GM12878 (cell line): Measurements from ENCODE around the gene HBZ. TPM values are rescaled to one million over a fixed set of nuclear protein-coding genes. Genes with fewer than 3 reads are reported as not detected.

ENCODE experiments used
- ATAC-seq: fragments of 200-7000 bp; cut with Tn5 transposase; 3 replicates; pipeline ENCODE4 v1.9.1; 2020; ENCODE audit warnings: mild to moderate bottlenecking, moderate library complexity
- BruUV-seq: library from RNA; stranded (reverse); fragments of 400-500 nt; replicated peaks from 2 replicates; lab custom pipeline; 2021; lab: Mats Ljungman, UMichigan
- CTCF ChIA-PET: fragments of 300-600 bp; sonication (Branson Sonifier 250); formaldehyde crosslinking; extraction: SDS; loops from one replicate; lab custom pipeline; 2021; ENCODE audit warnings: inconsistent platforms; lab: Yijun Ruan, JAX
- POLR2A ChIA-PET: fragments of 350-600 bp; formaldehyde crosslinking; extraction: SDS; loops from one replicate; lab custom pipeline; 2021; ENCODE audit warnings: inconsistent platforms; lab: Charles Lee
- RAD21 ChIA-PET: fragments of 300-600 bp; sonication (Branson Sonifier 250); formaldehyde crosslinking; loops from one replicate; lab custom pipeline; 2023; ENCODE audit warnings: antibody characterized with exemption; ENCODE audit not compliant: unreplicated experiment; lab: Charles Lee
- SMC1A ChIA-PET: fragments of 300-600 bp; sonication (Branson Sonifier 250); formaldehyde crosslinking; loops from one replicate; lab custom pipeline; 2023; ENCODE audit not compliant: unreplicated experiment, uncharacterized antibody; lab: Charles Lee
- DNase-seq: peaks from one replicate; pipeline ENCODE4 v3.0.0-alpha.2; 2011; ENCODE audit warnings: low read depth, low spot score
- FAIRE-seq: peaks from 3 replicates; lab custom pipeline; 2011; peaks lifted over from hg19 to GRCh38; lab: Jason Lieb, UNC
- H2AFZ ChIP-seq: 2 replicates; pipeline ENCODE4 v1.6.0; 2011; ENCODE audit warnings: low read depth, low read length, control low read depth; ENCODE audit not compliant: control insufficient read depth
- H3K27ac ChIP-seq: 2 replicates; pipeline ENCODE4 v1.5.1; 2011; ENCODE audit warnings: control low read depth; ENCODE audit not compliant: control insufficient read depth, insufficient read depth
- H3K27me3 ChIP-seq, 2 experiments: replicated peaks in 1 of 2; 2 replicates each; pipeline versions ENCODE4 v1.6.0 to v1.6.1; 2011; ENCODE audit warnings: low read length in 1 of 2; ENCODE audit not compliant: control insufficient read depth in 2 of 2, insufficient read depth in 2 of 2
- H3K36me3 ChIP-seq, 2 experiments: 2 replicates each; pipeline ENCODE4 v1.5.1; 2011; ENCODE audit warnings: low read length in 1 of 2; ENCODE audit not compliant: control insufficient read depth in 2 of 2, insufficient read depth in 2 of 2
- H3K4me1 ChIP-seq: 2 replicates; pipeline ENCODE4 v1.6.1; 2011; ENCODE audit warnings: mild to moderate bottlenecking, low read length, moderate library complexity, mixed read lengths; ENCODE audit not compliant: control insufficient read depth, insufficient read depth
- H3K4me2 ChIP-seq: 2 replicates; pipeline ENCODE4 v1.6.0; 2011; ENCODE audit warnings: control low read depth; ENCODE audit not compliant: control insufficient read depth, insufficient read depth
- H3K4me3 ChIP-seq: fragments of 200-600 bp; sonication (generic); 2 replicates; pipeline ENCODE4 v1.5.1; 2016
- H3K79me2 ChIP-seq: 2 replicates; pipeline ENCODE4 v1.6.0; 2011; ENCODE audit warnings: low read length; ENCODE audit not compliant: control insufficient read depth, insufficient read depth
- H3K9ac ChIP-seq: 2 replicates; pipeline ENCODE4 v1.8.0; 2011; ENCODE audit warnings: low read length, control low read depth, mixed read lengths; ENCODE audit not compliant: control insufficient read depth, insufficient read depth
- H3K9me3 ChIP-seq: replicated peaks from 3 replicates; pipeline ENCODE4 v1.5.1; 2011; ENCODE audit warnings: mild to moderate bottlenecking, low read length; ENCODE audit not compliant: control insufficient read depth, insufficient read depth
- H4K20me1 ChIP-seq: 2 replicates; pipeline ENCODE4 v1.6.0; 2011; ENCODE audit not compliant: control insufficient read depth, insufficient read depth
- GABPA ChIP-seq: IDR thresholded peaks from 2 replicates; pipeline ENCODE4 v1.6.1; 2014; ENCODE audit warnings: antibody characterized with exemption, low read depth, mild to moderate bottlenecking, inconsistent platforms
- IKZF1 ChIP-seq: fragments of 450-650 bp; conservative IDR thresholded peaks from 2 replicates; pipeline ENCODE4 v1.6.1; 2017; ENCODE audit warnings: antibody characterized with exemption, mild to moderate bottlenecking
- MEF2B ChIP-seq: fragments of 450-650 bp; IDR thresholded peaks from 2 replicates; pipeline ENCODE4 v1.6.1; 2018; ENCODE audit warnings: mild to moderate bottlenecking, moderate library complexity; ENCODE audit not compliant: partially characterized antibody, poor library complexity, severe bottlenecking
- POU2F2 ChIP-seq: IDR thresholded peaks from 3 replicates; pipeline ENCODE4 v1.6.1; 2011; ENCODE audit warnings: low read depth, mild to moderate bottlenecking, low read length, borderline replicate concordance
- RCOR1 ChIP-seq: conservative IDR thresholded peaks from 2 replicates; pipeline ENCODE4 v1.6.1; 2012; ENCODE audit warnings: low read depth, low read length, improper control_type of control experiment
- TAF1 ChIP-seq: IDR thresholded peaks from 2 replicates; pipeline ENCODE4 v1.6.1; 2011; ENCODE audit warnings: mild to moderate bottlenecking, low read depth, low read length, borderline replicate concordance
- WGBS: methylation state at CpG from one replicate; pipeline ENCODE4 v1.1.6; 2016; ENCODE audit warnings: low lambda C conversion rate; ENCODE audit not compliant: insufficient replicate concordance, insufficient coverage; ENCODE audit errors: missing lambda C conversion rate; 5-methylcytosine and 5-hydroxymethylcytosine counted together
- in situ Hi-C: fragments of 300-500 bp; cut with MboI; formaldehyde crosslinking; loops from 9 replicates; pipeline ENCODE4 v1.14.3; 2018; ENCODE audit warnings: mixed read lengths
- intact Hi-C: fragments of 100-400 bp; cut with micrococcal nuclease; formaldehyde crosslinking; loops from one replicate; pipeline ENCODE4 v1.14.2; 2022; ENCODE audit not compliant: unreplicated experiment
- polyA plus RNA-seq, 11 experiments: library from polyadenylated mRNA; depleted of rRNA in 4 of 11; unstranded in 6 of 11; stranded (reverse) in 5 of 11; fragments of >200 nt; fragmentation: Nextera tagmentation in 4 of 11; fragmentation: Illumina TruSeq in 1 of 11; extraction: Ambion mirVana in 4 of 11; extraction: Trizol in 1 of 11; gene quantifications; 1 replicate in 1 of 11; 2 replicates in 10 of 11; pipeline versions ENCODE4 v1.2.1 to v1.2.3, GENCODE V29; 2011 to 2016; ENCODE audit warnings: inconsistent platforms in 2 of 11, missing spikeins in 2 of 11, low read depth in 1 of 11
- total RNA-seq, 4 experiments: library from RNA; depleted of rRNA in 3 of 4; stranded (reverse); fragments of >200 nt in 3 of 4; fragmentation: Illumina TruSeq in 1 of 4; extraction: Trizol in 1 of 4; gene quantifications; 2 replicates each; pipeline versions ENCODE4 v1.2.1 to v1.2.3, GENCODE V29; 2013 to 2021
- TF ChIP-seq, protein P1 (sequence below): fragments of 450-650 bp; IDR thresholded peaks from 2 replicates; pipeline ENCODE4 v1.6.1; 2016; ENCODE audit warnings: mild to moderate bottlenecking, moderate library complexity, borderline replicate concordance
- TF ChIP-seq, protein P2 (sequence below): fragments of 450-650 bp; formaldehyde crosslinking; IDR thresholded peaks from 2 replicates; pipeline ENCODE4 v1.5.0; 2022; ENCODE audit warnings: mild to moderate bottlenecking, missing genetic modification characterization
- TF ChIP-seq, protein P3 (sequence below): fragments of 450-650 bp; IDR thresholded peaks from 2 replicates; pipeline ENCODE4 v1.6.1; 2018; ENCODE audit warnings: mild to moderate bottlenecking, low read depth, moderate library complexity; ENCODE audit not compliant: partially characterized antibody
- TF ChIP-seq, protein P4 (sequence below): fragments of 450-650 bp; IDR thresholded peaks from 2 replicates; pipeline ENCODE4 v1.6.1; 2017; ENCODE audit warnings: borderline replicate concordance

The HBZ gene
- total and polyA plus RNA-seq, 10 of the 15 experiments (the other 5 are each of a cell fraction or from before 2014, with no cell fraction given) = 0.49 TPM; not detected in 9

DNA sequence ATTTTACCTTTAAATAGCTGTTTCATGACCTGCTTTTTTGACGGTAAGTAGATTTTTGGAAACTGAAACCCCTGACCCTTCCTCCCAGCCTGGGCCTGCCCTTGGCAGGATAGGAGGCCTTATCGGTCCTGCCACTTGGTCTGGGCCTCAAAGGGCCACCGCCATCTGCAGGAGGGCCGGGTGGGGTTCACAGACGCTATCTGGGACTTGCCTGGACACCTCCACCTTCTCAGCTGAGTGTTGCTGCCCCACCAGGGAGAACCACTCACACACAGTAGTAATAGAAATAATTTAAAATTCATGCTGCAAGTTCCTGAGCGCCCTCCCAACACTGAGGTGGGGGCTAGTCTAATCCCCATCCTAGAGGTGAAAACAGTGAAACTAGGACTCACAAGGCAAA lies 9.4 kb upstream of the HBZ start (continued):
- TF ChIP-seq, protein P1, sequence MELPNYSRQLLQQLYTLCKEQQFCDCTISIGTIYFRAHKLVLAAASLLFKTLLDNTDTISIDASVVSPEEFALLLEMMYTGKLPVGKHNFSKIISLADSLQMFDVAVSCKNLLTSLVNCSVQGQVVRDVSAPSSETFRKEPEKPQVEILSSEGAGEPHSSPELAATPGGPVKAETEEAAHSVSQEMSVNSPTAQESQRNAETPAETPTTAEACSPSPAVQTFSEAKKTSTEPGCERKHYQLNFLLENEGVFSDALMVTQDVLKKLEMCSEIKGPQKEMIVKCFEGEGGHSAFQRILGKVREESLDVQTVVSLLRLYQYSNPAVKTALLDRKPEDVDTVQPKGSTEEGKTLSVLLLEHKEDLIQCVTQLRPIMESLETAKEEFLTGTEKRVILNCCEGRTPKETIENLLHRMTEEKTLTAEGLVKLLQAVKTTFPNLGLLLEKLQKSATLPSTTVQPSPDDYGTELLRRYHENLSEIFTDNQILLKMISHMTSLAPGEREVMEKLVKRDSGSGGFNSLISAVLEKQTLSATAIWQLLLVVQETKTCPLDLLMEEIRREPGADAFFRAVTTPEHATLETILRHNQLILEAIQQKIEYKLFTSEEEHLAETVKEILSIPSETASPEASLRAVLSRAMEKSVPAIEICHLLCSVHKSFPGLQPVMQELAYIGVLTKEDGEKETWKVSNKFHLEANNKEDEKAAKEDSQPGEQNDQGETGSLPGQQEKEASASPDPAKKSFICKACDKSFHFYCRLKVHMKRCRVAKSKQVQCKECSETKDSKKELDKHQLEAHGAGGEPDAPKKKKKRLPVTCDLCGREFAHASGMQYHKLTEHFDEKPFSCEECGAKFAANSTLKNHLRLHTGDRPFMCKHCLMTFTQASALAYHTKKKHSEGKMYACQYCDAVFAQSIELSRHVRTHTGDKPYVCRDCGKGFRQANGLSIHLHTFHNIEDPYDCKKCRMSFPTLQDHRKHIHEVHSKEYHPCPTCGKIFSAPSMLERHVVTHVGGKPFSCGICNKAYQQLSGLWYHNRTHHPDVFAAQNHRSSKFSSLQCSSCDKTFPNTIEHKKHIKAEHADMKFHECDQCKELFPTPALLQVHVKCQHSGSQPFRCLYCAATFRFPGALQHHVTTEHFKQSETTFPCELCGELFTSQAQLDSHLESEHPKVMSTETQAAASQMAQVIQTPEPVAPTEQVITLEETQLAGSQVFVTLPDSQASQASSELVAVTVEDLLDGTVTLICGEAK = no peak

DNA sequence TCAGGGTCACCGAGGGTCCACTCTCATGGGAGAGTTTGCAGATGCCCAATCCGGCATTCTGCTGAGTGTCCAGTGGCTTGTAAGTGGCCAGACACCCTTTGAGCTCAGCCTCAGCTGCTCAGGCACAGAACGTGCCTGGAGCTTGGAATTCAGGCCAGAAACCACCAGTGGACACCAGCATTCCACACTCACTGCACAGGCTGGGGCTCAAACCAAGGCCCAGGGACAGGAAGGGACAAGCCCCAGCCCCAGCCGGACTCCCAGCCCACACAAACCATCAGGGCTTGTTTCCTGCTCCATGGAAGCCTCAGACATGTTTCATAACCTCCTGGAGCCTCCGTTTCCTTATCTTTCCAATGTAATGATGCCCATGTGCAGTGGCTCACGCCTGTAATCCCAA lies 9.0 kb upstream of the HBZ start:
- Histone ChIP-seq H3K4me1 (no peaks in the 10 kb centered on the region), H3K27me3 (no peaks in the 10 kb centered on the region), H2AFZ (no peak overlapping the region), H3K79me2 (no peaks in the 10 kb centered on the region), H3K27ac (no peak overlapping the region), H3K4me2 (no peak overlapping the region), H3K36me3 (no peaks in the 10 kb centered on the region), H3K9ac (no peak overlapping the region), H3K4me3 (no peak overlapping the region), H4K20me1 (no peaks in the 10 kb centered on the region), H3K9me3 (no peaks in the 10 kb centered on the region)
- intact Hi-C loops (no loop called here), in situ Hi-C loops (no loop called here)
- SMC1A ChIA-PET = no interaction called here
- FAIRE-seq = no peak
- 20% methylated on average over 6 of the region's 6 CpGs for WGBS
- RAD21 ChIA-PET = no interaction called here
- no peak for ATAC-seq
- CTCF ChIA-PET = interaction anchor here (0.9 to 1.3 kb wide), 2 partner anchors 18 to 36 kb away, joined by 3 to 4 read pairs; no protein-coding TSS in a partner anchor
- POLR2A ChIA-PET = interaction anchor here (0.6 kb wide), 1 partner anchor 15 kb away, joined by 3 read pairs; no protein-coding TSS in a partner anchor
- TF ChIP-seq RCOR1 = no peak
- no peak for TF ChIP-seq GABPA
- no peak for TF ChIP-seq MEF2B
- TF ChIP-seq, protein P2, sequence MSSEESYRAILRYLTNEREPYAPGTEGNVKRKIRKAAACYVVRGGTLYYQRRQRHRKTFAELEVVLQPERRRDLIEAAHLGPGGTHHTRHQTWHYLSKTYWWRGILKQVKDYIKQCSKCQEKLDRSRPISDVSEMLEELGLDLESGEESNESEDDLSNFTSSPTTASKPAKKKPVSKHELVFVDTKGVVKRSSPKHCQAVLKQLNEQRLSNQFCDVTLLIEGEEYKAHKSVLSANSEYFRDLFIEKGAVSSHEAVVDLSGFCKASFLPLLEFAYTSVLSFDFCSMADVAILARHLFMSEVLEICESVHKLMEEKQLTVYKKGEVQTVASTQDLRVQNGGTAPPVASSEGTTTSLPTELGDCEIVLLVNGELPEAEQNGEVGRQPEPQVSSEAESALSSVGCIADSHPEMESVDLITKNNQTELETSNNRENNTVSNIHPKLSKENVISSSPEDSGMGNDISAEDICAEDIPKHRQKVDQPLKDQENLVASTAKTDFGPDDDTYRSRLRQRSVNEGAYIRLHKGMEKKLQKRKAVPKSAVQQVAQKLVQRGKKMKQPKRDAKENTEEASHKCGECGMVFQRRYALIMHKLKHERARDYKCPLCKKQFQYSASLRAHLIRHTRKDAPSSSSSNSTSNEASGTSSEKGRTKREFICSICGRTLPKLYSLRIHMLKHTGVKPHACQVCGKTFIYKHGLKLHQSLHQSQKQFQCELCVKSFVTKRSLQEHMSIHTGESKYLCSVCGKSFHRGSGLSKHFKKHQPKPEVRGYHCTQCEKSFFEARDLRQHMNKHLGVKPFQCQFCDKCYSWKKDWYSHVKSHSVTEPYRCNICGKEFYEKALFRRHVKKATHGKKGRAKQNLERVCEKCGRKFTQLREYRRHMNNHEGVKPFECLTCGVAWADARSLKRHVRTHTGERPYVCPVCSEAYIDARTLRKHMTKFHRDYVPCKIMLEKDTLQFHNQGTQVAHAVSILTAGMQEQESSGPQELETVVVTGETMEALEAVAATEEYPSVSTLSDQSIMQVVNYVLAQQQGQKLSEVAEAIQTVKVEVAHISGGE (CRISPR knock-in tag) = no peak
- TF ChIP-seq, protein P3, sequence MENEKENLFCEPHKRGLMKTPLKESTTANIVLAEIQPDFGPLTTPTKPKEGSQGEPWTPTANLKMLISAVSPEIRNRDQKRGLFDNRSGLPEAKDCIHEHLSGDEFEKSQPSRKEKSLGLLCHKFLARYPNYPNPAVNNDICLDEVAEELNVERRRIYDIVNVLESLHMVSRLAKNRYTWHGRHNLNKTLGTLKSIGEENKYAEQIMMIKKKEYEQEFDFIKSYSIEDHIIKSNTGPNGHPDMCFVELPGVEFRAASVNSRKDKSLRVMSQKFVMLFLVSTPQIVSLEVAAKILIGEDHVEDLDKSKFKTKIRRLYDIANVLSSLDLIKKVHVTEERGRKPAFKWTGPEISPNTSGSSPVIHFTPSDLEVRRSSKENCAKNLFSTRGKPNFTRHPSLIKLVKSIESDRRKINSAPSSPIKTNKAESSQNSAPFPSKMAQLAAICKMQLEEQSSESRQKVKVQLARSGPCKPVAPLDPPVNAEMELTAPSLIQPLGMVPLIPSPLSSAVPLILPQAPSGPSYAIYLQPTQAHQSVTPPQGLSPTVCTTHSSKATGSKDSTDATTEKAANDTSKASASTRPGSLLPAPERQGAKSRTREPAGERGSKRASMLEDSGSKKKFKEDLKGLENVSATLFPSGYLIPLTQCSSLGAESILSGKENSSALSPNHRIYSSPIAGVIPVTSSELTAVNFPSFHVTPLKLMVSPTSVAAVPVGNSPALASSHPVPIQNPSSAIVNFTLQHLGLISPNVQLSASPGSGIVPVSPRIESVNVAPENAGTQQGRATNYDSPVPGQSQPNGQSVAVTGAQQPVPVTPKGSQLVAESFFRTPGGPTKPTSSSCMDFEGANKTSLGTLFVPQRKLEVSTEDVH = no peak
- TF ChIP-seq, protein P4, sequence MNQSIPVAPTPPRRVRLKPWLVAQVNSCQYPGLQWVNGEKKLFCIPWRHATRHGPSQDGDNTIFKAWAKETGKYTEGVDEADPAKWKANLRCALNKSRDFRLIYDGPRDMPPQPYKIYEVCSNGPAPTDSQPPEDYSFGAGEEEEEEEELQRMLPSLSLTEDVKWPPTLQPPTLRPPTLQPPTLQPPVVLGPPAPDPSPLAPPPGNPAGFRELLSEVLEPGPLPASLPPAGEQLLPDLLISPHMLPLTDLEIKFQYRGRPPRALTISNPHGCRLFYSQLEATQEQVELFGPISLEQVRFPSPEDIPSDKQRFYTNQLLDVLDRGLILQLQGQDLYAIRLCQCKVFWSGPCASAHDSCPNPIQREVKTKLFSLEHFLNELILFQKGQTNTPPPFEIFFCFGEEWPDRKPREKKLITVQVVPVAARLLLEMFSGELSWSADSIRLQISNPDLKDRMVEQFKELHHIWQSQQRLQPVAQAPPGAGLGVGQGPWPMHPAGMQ = no peak
- no peak for TF ChIP-seq POU2F2
- no peak for TF ChIP-seq IKZF1
- TF ChIP-seq TAF1 = no peak
- BruUV-seq = no TSS peak
- DNase-seq = no peak
